Measurements from ENCODE around the gene SOX12. TPM values are rescaled to one million over a fixed set of nuclear protein-coding genes. Genes with fewer than 3 reads are reported as not detected.
"Not testable (repeated sequence)": the region's sequence is repeated elsewhere in the genome, so short reads cannot be mapped to it uniquely, and the experiment has no call there.

The SOX12 gene
- total RNA-seq, 1 donor from 2014 or later = 1.7 TPM

DNA sequence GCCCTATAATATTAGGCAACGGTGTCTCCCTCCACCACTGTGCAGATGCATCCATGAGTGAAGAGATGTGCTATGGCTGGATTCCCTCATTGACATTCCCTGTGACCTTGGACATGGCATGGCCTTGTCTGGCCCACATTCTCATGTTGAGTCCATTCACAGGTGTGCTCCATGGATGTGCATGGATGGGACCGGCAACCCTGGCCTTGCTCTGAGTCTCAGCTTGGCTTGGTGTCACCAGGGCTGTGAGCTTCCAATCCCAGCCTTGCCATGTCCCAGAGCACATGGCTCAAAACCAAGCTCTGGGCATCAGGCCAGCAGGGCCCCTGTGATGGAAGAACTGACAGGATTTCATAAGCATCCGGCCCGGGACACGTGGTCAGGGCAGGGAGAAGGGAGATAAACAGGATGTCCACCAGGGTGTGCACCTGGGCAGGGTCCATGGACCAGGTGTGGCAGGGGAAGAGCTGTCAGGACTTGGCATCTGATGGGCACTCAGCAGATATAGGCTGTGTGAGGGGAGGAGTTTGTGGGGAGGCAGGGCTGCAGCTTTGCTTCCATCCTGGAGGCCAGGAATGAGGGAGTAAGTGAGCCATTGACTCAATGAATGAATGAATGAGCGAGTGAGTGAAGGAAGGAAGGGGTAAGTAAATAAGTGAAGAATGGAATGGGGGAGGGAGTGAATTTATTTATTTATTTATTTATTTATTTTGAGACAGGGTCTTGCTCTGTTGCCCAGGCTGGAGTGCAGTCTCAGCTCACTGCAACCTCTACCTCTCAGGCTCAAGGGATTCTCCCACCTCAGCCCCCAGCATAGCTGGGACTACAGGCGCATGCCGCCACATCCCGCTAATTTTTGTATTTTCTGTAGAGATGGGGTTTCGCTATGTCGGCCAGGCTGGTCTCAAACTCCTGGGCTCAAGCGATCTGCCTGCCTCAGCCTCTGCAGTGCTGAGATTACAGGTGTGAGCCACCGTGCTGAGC is 37.2 kb downstream of the SOX12 start:
- peak; percentile 96 to 97 for DNase-seq (ENCODE audit: low read depth in 2 of 2)

DNA sequence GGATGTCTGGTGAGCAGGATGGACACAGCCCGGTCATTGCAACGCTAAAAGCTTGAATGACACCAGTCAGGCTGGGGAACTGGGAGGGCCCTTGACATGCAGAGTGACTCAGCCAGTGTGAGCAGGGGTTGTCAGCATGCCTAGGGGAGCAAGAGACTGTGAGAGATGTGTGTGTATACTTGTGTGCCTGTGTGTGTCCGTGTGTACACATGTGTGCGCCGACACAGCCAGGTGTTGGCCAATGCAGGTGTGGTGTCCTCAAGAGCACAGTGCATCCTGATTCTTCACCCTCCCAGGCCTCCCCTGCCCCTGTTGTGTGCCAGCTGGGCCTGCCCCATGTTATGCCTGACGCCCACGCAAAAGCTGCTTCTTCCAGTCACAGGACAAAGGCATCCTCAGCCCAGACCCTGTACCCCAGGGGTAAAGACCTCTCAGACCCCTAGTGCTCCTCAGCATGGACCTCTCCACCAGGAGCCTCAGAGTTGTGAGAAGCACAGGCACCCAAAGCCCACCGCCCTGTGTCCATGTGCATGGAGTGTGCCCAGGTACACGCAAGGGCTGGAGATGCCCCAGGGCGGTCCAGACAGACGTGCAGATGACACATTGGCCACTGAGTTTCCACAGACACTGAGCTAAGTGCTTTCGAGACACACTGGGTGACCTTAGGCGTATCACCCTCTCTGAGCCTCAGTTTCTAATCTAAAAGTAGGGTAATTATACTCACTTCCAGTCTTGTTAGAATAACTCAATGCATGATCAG is 38.1 kb downstream of the SOX12 start:
- peak in 1 of 2 donors; percentile 50 for DNase-seq (ENCODE audit: low read depth in 2 of 2)

DNA sequence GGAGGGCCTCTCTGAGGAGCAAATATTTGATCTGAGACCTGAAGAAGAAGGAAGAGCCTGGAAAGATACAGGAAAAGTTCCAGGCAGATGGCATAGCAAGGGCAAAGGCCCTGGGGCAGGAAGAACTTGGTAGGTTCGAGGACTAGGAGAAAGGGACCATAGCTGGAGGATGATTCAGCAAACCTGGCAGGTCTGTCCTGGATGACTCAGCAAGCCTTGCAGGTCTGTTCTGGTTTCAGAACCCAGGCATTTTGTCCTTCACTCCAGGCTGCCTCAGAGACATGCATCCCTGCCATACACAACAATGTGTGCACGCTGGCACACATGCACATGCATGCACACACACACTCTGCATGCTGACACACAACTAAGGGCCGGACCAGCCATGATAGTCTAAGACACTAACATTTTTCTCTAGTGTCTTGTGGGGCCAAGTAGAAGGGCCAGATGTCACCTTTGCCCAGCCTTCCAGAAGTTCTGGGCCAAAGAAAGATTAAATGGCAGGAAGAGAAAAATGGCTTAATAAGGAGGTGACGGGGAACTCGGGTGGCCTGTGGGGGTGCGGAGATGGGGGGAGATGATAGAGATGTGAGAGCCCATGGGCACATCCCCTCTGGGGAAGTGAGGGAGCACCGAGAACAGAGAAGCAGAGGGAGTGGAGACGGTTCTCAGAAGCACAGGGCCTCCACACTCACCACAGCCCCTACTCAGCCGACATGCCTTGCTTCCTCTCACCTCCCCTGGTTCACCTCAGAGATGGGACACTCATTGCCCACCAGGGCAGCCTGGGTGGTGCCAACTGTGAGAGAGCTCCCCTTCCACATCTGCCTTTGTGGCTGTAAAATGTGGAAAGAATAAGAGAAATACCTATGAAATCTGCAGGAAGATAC is 39.8 kb downstream of the SOX12 start:
- peak in 1 of 2 donors; percentile 22 for DNase-seq (ENCODE audit: low read depth in 2 of 2)

DNA sequence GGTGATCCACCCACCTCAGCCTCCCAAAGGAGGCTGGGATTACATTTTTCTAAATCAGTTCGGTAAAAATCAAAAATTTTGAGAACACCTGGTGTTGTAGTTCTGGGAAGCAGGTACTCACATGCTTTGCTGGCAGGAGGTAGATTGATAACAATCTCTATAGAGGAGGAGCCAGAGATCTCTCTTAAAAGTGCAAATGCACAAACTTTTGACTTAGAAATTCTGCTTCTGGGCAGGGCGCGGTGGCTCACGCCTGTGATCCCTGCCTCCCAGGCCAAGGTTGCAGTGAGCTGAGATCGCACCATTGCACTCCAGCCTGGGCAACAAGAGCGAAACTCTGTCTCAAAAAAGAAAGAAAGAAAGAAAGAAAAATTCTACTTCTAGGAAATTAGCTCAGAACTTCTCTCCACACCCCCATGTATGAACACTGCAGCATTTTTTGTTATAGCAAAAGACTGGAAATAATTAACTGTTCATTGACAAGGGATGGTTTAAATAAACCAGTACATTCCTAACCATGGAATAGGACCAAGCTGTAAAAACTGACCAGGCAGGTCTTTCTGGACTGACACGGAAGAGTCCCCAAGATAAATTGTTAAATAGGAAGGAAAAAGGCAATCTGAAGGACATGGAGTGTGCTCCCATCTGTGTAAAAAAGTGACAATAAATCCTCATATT is 40.8 kb downstream of the SOX12 start:
- no peak for DNase-seq (ENCODE audit: low read depth in 2 of 2)

DNA sequence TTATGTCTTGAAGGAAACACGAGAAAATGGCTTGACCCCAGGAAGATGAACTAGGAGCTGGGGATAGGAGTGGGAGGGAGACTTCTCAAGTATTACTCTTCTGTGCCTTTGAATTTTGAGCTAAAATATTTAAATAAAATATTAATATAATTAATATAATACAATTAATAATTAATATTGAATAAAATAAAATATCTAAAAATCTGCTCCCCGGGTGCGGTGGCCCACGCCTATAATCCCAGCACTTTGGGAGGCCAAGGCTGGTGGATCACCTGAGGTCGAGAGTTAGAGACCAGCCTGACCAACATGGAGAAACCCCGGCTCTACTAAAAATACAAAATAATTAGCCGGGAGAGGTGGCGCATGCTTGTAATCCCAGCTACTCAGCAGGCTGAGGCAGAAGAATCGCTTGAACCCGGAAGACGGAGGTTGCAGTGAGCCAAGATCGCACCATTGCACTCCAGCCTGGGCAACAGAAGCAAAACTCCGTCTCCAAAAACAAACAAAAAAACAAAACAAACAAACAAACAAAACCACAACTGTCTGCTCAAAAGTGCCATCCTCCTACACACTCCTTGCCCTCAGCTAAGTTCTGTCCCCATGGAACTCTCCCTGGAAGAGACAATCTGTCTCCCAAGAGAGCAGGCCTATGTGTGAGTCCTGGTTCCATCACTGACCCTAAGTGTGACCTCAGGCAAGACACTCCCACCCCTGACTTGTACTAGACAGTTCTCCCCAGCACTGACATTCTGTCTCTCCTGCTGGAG is 41.5 kb downstream of the SOX12 start:
- no peak for DNase-seq (ENCODE audit: low read depth in 2 of 2)

DNA sequence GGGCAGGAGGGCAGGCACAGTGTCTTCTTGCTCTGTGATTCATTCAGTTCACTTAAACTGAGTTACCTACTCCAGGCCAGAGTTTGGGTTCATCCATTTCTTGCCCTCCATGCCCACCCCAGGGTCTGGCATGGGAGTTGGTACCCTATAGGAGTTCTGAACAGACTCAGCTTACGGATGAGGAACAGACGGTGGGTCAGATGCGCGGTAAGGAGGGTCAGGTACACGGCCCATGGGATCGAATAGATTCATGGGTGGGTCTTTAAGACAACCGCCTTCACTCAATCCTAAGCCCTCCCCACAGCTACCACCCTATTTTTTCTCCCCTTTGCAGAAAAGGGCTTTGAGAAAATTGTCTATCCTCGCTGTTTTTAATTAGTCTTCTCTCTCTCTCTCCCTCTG is 42.1 kb downstream of the SOX12 start:
- no peak for DNase-seq (ENCODE audit: low read depth in 2 of 2)

DNA sequence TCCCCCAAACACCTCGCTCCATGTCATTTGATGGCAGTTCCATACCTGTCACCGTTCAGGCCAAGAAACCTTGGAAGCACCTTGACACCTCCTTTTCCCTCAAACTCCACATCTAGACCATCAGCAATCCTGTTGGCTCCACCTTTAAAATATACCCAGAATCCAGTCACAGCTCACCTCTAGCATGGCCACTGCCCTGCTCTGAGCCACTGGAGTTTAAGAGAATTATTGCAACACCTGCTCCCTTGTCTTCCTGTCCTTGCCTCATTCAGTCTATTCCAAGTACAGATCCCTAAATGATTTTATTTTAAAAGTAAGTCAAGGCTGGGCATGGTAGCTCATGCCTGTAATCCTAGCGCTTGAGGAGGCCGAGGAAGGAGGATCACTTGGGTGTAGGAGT is 43.6 kb downstream of the SOX12 start:
- no peak for DNase-seq (ENCODE audit: low read depth in 2 of 2)

DNA sequence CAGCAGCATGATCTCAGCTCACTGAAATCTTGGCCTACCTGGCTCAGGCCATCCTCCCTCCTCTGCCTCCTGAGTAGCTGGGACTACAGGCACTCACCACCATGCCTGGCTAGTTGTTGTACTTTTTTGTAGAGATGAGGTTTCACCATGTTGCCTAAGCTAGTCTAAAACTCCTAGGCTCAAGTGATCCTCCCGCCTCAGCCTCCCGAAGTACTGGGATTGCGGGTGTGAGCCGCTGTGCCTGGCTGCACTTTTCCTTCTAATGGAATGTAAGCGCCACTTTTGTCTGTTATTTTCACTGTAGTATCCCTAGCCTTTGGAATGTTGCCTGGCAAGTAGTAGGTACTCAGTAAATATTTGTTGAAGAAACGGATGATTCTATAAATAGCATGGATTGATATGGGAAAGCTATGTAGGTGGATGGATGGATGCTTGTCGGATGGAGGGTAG is 44.8 kb downstream of the SOX12 start:
- DNase-seq (ENCODE audit: low read depth in 2 of 2) = peak in 1 of 2 donors; percentile 21

DNA sequence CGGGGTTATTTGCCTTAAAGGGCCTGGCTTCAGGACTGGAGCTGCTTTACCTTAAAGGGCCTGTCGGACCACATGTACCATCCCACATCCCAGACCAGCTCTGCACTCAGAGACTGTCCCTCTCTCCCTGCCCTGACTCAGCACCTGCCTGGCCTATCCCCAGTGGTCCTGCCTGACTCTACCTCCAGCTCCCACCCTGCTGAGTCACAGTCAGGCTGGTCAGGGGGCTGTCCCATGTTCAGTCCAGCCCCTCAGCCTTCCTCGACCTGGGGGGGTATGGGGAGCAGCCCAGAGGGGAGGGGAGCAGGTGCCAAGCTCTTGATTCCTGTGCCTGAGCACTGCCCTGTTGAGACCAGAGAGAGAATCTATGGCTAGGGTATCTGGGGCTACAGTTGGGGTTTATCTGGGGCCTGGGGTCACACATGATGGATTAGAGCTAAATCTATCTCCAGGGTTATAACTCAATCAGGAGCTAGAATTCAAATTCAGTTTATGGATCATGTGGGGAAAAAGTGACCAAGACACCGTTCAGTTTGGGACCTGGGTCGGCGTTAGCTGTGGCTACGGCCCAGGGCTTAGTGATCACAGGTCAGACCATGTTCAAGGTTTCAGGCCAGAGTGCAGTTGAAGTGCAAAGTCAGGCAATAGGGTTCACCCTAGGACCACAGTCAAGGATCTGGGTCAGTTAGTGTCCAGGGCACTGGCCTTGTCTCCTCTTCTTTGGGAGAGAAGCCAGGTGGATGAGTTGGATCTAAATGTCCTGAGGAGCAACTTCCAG is 45.8 kb downstream of the SOX12 start:
- peak in 1 of 2 donors; percentile 38 for DNase-seq (ENCODE audit: low read depth in 2 of 2)

DNA sequence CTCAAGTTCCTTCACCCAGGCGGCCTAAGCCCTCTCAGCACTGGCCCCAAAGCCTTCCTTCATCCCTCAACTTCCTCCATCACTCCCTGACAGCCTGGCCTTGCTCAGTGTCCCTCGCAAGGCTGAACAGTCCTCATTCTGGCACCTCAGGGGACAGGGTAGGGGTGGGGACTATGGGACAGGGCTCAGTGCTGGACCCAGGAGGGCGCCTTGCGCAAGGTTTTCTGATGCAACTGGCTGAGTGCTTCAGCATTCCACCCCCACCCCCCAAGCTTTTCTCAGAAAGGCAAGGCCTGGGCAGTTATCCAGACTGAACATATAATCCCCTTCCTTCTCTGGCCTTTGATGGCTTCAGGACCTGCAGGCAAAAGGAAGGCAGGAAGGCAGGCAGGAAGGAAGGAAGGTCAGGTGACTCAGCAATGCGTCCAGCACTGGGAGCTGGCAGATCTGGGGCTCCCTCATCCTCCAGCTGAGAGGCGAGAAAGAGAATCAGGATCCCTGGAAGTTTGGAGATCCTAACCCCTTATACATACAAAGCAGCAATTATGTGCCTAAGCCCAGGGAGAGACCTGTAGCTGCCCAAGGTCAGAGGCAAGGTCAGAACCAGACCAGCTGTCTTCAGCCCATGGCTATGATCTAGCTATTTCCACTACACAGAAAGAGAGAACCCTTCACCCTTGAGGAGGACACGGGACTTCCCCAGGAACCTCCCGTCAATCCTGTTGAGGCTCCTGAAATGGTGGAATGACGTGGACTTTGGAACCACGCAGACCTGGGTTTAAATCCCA is 46.6 kb downstream of the SOX12 start:
- DNase-seq (ENCODE audit: low read depth in 2 of 2) = peak; percentile 62 to 94

DNA sequence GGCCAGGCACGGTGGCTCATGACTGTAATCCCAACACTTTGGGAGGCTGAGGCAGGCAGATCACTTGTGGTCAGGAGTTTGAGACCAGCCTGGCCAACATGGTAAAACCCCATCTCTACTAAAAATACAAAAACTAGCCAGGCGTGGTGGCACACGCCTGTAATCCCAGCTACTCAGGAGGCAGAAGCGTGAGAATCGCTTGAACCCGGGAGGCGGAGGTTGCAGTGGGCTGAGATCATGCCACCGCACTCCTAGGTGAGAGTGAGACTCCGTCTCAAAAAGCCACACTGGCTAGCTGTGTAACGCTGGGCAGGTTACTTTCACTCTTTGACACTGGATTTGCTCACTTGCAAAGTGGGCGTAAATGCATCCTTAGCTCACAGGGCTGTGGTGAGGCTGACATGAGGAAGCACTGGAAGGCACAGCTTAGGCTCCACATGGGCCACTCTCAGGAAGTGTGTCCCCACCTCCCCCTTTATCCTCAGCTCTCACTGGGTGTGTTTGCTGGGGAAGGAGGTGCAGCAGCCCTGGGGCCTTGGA is 47.3 kb downstream of the SOX12 start:
- DNase-seq (ENCODE audit: low read depth in 2 of 2) = not testable (repeated sequence)

DNA sequence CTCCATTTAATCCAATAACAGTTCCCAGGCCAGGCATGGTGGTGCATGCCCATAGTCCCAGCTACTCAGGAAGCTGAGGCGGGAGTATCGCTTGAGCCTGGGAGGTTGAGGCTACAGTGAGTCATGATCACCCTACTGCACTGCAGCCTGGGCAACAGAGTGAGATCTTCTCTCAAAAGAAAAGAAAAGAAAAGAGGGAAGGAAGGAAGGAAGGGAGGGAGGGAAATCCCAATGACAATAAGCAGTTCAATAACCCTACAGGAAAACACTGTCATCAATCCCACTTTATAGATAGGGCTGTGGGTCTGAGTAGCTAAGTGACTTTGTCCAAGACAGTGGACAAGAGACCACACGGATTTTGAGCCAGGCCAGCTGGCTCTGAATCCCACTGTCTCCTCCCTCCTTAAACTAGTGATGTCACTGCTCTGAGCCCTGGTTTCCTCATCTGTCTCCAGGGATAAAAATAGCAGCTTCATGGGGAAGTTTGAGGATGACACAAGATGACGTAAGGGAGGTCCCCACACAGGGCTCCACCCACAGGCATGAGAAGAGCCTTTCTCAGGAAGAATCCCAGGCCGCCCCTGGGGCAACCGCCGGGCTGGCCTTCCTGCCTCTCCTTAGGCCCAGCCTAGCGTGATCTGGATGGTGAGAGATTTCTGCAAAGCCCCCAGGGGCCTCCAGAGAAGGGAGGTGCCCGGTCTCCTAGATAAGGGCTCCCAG is 48.0 kb downstream of the SOX12 start:
- DNase-seq (ENCODE audit: low read depth in 2 of 2) = peak; percentile 76 to 89

DNA sequence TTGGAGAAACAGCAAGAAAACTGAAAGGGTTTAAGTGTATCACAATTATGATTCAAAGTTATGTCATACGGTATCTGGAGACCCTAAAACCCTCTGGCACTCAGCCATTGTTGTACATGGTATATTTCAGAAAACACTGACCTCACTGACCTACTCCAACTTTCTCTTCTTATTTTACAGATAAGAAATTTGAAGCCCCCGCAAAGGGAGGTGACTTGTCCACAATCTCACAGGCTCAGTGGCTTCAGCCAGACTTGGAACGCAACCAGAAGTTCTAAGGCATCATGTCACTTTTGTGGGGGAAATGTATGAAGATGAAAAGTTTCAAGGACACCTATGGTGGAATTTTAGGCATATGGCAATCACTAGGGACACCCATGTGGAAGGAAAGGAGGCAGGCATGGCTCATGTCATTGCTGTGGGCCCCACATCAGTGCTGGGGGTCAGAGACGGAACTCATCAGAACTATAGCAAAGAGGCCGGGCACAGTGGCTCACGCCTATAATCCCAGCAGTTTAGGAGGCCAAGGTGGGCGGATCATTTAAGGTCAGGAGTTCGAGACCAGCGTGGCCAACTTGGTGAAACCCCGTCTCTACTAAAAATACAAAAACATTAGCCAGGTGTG is 50.0 kb downstream of the SOX12 start:
- no peak for DNase-seq (ENCODE audit: low read depth in 2 of 2)

DNA sequence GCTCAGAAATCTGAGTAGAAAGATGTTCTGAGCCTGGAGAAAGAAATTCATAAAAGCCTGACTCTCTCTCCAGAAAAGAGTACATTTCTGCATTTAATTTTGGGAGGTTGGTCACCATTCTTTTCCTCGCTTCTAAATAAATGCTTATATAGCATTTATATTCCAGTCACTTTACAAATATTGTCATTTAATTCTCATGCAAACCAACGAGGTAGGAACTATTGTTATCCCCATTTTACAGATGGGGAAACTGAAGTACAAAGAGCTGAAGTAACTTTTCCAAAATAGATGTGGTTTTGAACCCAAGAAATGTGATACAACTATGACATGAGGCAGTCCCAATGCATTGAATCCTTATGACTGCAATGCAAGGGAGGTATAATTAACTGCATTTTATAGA is 50.7 kb downstream of the SOX12 start:
- DNase-seq (ENCODE audit: low read depth in 2 of 2) = no peak

DNA sequence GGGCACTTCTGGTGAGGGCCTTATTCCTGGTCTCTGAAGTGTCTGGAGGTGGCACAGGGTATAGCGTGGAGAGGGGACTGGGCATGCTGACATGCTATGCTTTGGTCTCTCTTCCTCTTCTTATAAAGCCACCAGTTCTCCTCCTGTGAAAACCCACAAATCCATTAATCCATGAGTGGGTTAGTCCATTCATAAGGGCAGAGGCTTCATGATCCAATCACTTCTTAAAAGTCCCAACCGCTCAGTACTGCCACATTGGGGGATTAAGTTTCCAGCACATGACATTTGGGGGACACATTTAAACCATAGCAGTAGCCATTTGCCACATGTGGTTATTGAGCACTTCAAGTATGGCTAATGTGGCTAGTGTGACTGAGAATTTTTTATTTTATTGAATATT is 51.4 kb downstream of the SOX12 start:
- DNase-seq (ENCODE audit: low read depth in 2 of 2) = no peak

DNA sequence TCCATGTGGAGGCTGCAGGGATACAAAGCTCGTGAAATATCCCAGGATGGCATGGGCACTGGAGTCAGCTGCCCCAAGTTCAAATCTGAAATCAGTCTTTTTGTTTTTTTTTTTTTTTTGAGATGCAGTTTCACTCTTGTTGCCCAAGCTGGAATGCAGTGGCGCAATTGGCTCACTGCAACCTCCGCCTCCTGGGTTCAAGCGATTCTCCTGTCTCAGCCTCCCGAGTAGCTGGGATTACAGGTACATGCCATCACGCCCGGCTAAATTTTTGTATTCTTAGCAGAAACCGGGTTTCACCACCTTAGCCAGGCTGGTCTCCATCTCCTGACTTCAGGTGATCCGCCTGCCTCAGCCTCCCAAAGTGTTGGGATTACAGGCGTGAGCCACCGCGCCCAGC is 52.2 kb downstream of the SOX12 start:
- DNase-seq (ENCODE audit: low read depth in 2 of 2) = not testable (repeated sequence)

DNA sequence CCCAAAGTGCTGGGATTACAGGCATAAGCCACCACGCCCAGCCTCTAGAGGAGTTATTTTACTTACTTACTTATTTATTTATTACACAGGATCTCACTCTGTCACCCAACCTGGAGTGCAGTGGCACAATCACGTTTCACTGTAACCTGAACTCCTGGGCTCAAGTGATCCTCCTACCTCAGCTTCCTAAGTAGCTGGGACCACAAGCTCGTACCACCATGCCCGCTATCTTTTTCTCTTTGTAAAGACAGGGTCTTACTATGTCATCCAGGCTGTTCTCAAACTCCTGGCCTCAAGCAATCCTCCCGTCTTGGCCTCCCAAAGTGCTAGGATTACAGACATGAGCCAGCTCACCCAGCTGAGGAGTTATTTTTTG is 53.6 kb downstream of the SOX12 start:
- no peak for DNase-seq (ENCODE audit: low read depth in 2 of 2)
